Duodenal mucosa (tissue), 2 donors: ENCODE results near the gene HSPBP1.
"Not testable (repeated sequence)": the region's sequence is repeated elsewhere in the genome, so short reads cannot be mapped to it uniquely, and the experiment has no call there.

Experiments
- H3K27ac ChIP-seq: one replicate; pipeline ENCODE4 v1.7.0; 2013; ENCODE audit warnings: low read depth, low read length
- H3K27me3 ChIP-seq, 2 donors: one replicate each; pipeline ENCODE4 v1.7.0; 2013; ENCODE audit warnings: low read length in 2 of 2, control low read depth in 1 of 2; ENCODE audit not compliant: insufficient read depth in 2 of 2, control insufficient read depth in 1 of 2
- H3K36me3 ChIP-seq, 2 donors: one replicate each; pipeline ENCODE4 v1.7.0; 2013; ENCODE audit warnings: low read length in 2 of 2, control low read depth in 1 of 2; ENCODE audit not compliant: insufficient read depth in 2 of 2, control insufficient read depth in 1 of 2
- H3K4me1 ChIP-seq, 2 donors: one replicate each; pipeline ENCODE4 v1.7.0; 2013; ENCODE audit warnings: low read length in 2 of 2, control low read depth in 1 of 2; ENCODE audit not compliant: insufficient read depth in 2 of 2, control insufficient read depth in 1 of 2
- H3K4me3 ChIP-seq, 2 donors: one replicate each; pipeline ENCODE4 v1.7.0; 2013; ENCODE audit warnings: low read length in 2 of 2, low read depth in 1 of 2
- H3K9ac ChIP-seq, 2 donors: one replicate each; pipeline ENCODE4 v1.7.0; 2013; ENCODE audit warnings: low read length in 2 of 2, low read depth in 1 of 2
- H3K9me3 ChIP-seq, 2 donors: one replicate each; pipeline ENCODE4 v1.7.0; 2013; ENCODE audit warnings: low read length in 2 of 2, control low read depth in 1 of 2; ENCODE audit not compliant: control insufficient read depth in 1 of 2

Gene HSPBP1, protein sequence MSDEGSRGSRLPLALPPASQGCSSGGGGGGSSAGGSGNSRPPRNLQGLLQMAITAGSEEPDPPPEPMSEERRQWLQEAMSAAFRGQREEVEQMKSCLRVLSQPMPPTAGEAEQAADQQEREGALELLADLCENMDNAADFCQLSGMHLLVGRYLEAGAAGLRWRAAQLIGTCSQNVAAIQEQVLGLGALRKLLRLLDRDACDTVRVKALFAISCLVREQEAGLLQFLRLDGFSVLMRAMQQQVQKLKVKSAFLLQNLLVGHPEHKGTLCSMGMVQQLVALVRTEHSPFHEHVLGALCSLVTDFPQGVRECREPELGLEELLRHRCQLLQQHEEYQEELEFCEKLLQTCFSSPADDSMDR

DNA sequence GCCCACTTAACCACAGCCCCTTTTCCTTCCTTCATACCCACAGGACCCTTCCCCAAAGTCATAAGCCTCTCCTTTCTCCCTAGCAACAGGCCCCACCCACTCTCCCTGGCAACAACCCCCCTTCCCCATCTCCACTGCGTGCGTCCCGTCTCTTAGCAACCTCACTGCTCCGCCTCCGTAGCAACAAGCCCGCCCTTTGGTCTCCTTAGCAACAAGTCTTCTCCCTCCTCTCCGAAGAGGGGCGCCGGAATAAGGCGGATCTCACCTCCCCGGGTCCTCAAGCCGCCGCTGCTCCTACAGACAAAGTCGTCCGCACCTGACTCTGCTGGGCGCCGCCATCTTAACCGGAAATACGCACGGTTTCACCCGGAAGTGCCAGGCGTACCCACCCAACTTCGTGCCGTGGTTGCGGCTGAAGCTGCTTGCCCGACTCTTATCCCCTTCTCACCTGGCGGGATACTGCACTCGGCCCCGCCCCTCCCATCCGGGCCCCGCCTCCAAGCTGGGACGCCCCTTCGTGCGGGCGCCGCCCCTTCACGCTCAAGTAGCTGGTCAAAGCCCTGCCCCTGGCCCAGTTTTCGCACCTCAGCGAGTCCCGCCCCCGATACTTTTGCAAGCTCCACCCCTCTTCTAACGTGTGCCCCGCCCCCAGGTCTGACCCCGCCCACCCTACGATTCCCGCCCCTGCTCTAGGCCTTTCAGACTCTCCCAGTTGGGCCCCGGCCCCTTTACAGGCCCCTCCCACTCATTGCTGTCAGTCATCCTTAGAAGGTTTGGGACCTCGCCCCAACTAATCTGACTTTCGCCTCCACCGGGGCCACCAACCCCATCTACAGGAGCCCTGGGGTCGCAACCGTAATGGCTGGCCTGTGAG is at the start of gene HSPBP1:
HSPBP1 (minus strand) TSS at position 341 of the 874 bp plus-strand sequence. CDS start 502 bp downstream, outside the sequence.
- H3K9me3 ChIP-seq = no peaks in the 10 kb centered on the region
- peaks cover 0 to 14% of the 10 kb centered on the region in 2 donors for H3K36me3 ChIP-seq
- peak within 1 kb of the TSS; percentile 98 for H3K4me3 ChIP-seq
- peaks cover 20 to 30% of the 10 kb centered on the region in 2 donors for H3K4me1 ChIP-seq
- peak within 1 kb of the TSS; percentile 78 for H3K27ac ChIP-seq
- H3K27me3 ChIP-seq = peaks cover 3 to 6% of the 10 kb centered on the region in 2 donors
- H3K9ac ChIP-seq = peak within 1 kb of the TSS; percentile 66 to 75

DNA sequence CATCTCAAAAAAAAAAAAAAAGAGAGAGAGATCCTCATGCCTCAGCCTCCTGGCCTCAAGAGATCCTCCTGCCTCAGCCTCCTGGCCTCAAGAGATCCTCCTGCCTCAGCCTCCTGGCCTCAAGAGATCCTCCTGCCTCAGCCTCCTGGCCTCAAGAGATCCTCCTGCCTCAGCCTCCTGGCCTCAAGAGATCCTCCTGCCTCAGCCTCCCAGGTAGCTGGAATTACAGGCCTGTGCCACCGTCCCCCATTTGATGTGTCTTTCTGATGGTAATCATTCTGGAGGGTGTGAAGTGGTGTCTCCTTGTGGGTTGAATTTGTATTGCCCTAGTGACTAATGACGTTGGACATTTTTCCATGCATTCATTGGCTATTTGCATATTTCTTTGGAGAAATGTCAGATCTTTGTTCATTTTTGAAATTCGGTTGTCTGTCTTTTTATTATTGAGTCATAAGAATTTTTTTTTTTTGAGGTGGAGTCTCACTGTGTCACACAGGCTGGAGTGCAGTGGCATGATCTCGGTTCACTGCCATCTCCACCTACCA is 48.9 kb upstream of the HSPBP1 start:
- not testable (repeated sequence) for H3K27ac ChIP-seq, H3K36me3 ChIP-seq, H3K9me3 ChIP-seq, H3K4me1 ChIP-seq, H3K27me3 ChIP-seq, H3K4me3 ChIP-seq, H3K9ac ChIP-seq

DNA sequence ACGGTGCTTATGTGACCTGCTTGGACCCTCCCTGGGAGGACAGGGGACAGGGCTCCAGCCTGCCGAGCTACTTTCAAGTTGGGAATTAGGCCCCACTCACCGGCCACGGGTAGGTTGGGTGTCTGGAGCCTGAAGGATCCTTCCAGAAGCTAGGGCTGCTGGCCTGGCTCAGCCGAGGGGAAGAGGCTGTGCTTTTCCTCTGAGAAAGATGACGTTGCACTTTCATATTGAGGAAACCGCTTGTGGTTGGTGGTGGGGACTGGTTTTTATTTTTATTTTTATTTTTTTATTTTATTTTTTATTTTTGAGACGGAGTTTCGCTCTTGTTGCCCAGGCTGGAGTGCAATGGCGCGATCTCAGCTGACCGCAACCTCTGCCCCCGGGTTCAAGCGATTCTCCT is 45.3 kb upstream of the HSPBP1 start, which contains the start of gene TMEM150B:
TMEM150B (minus strand) TSS at position 170 of the 400 bp plus-strand sequence. CDS start 4,305 bp downstream, outside the sequence.
- H3K4me3 ChIP-seq = peak within 1 kb of the TSS in 1 of 2 donors; percentile 28
- H3K27ac ChIP-seq = no peak within 1 kb of the TSS
- H3K9ac ChIP-seq = no peak within 1 kb of the TSS
- peaks cover 20% of the 10 kb centered on the region in 2 donors for H3K4me1 ChIP-seq
- no peaks in the 10 kb centered on the region for H3K27me3 ChIP-seq
- H3K36me3 ChIP-seq = no peaks in the 10 kb centered on the region
- H3K9me3 ChIP-seq = no peaks in the 10 kb centered on the region

DNA sequence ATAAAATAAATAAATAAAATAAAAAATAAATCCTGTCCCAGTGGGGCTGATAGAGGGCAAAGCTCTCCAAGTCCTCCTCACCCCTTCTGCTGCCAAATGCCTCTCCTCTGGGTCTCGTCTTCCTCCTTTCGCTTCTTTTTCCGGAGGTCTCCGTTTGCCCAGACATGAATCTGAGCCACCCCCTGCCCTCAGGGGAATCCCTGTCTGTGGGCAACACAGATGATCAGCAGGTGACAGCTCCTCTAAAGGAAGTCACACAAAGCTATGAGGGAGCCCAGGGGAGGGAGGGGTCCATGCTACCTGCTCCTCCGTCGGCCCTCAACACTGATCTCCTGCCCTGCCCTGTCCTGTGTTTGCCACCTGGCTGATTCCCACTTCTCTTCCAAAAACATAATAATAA is 44.8 kb upstream of the HSPBP1 start:
- Histone ChIP-seq H3K27ac (no peak overlapping the region), H3K4me3 (peak overlapping the region in 1 of 2 donors; percentile 28), H3K27me3 (no peaks in the 10 kb centered on the region), H3K9ac (no peak overlapping the region), H3K36me3 (no peaks in the 10 kb centered on the region), H3K9me3 (no peaks in the 10 kb centered on the region), H3K4me1 (peaks cover 20% of the 10 kb centered on the region in 2 donors)

DNA sequence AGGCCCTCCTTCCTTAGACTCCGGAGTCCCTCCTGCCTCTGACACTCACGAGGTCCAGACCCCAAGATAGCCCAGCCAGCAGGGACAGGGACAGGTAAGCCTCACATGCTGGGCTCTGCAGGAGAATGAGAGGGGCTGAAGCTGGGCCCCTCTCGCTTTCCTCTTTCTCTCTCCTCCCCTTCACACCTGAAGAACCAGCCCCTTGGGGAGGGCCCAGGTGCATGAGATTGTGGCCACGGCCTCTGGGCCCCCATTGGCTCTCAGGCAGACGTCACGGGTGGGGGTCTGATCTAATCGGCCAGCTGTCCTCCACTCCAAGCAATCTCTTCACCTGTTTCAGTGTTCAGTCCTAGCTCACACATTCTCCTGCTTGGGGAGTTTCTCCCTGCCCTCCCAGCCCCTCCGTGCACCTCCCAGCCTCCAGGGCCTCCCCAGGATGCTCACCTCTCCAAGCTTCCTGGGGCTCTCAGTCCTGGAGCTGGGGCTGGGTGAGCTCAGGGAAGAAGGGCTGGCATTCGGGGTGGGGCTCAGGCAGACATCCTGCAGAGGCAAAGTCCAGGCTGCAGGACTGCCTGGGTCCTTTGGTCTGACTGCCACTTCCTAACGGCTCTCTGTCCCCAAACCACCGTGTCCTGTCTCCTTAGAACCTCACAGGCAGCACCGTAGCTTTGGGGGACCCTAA is 42.4 kb upstream of the HSPBP1 start:
- peaks cover 15% of the 10 kb centered on the region in 2 donors for H3K4me1 ChIP-seq
- no peaks in the 10 kb centered on the region for H3K36me3 ChIP-seq
- no peaks in the 10 kb centered on the region for H3K9me3 ChIP-seq
- H3K27me3 ChIP-seq = no peaks in the 10 kb centered on the region
- H3K4me3 ChIP-seq = peak overlapping the region; percentile 63 to 64
- H3K27ac ChIP-seq = peak overlapping the region; percentile 76
- peak overlapping the region; percentile 55 to 72 for H3K9ac ChIP-seq

DNA sequence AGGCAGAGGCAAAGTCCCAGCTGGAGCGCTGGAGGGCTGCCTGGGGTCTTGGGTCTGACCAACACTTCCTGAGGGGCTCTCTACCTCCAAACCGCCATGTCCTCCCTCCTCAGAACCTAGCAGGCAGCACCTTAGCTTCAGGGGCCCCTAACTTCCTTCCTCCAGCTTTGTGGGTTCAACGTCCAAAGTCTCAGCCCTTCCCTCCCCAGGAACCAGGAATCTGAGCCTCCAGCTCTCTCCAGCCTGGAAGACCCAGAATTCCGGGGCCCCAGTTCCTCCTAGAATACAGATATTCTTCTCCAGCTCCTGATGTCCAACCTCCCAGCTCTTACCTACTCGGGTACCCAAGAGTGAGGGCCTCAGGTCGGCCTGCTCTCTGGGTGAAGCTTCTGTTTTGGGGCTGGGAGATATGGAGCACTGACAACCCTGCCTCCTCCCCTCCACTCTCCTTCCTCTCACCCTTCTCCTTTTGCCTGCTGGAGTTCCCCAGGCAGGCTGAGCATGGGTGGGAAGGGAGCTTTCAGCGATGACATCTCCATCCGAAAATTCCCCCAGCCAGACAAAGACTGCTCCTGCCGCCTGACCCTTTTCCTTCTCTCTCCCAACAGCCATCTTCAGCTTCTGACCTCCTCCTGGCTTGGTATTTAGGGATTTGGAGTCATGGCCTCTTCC is 41.7 kb upstream of the HSPBP1 start:
- peak overlapping the region; percentile 63 to 64 for H3K4me3 ChIP-seq
- peaks cover 3 to 4% of the 10 kb centered on the region in 2 donors for H3K36me3 ChIP-seq
- peaks cover 15% of the 10 kb centered on the region in 2 donors for H3K4me1 ChIP-seq
- H3K27ac ChIP-seq = peak overlapping the region; percentile 77
- peak overlapping the region; percentile 55 to 72 for H3K9ac ChIP-seq
- H3K9me3 ChIP-seq = no peaks in the 10 kb centered on the region
- no peaks in the 10 kb centered on the region for H3K27me3 ChIP-seq

DNA sequence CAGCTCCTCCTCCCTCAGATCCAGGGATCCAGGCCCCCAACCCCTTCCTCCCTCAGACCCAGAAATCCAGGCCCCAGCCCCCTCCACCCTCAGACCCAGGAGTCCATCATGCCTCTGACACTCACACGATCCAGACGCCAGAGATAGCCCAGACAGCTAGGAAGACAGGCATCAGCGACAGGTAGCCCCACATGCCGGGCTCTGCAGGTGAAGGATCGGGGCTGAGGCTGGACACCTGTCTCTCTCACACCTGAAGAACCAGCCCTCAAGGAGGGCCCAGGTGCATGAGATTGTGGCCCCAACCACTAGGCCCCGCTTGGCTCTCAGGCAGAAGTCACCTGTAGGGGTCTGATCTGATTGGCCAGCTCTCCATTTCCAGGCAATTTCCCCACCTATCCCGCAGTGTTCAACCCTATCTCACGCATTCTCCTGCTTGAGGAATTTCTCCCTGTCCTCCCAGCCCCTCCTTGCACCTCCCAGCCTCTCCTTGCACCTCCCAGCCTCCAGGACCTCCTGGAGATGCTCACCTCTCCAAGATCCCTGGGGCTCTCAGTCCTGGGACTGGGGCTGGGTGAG is 41.0 kb upstream of the HSPBP1 start:
- Histone ChIP-seq H3K9me3 (no peaks in the 10 kb centered on the region), H3K4me3 (peak overlapping the region; percentile 63 to 64), H3K4me1 (peaks cover 15% of the 10 kb centered on the region in 2 donors), H3K27me3 (no peaks in the 10 kb centered on the region), H3K36me3 (peaks cover 10 to 11% of the 10 kb centered on the region in 2 donors), H3K27ac (peak overlapping the region; percentile 77), H3K9ac (peak overlapping the region; percentile 55 to 72)

DNA sequence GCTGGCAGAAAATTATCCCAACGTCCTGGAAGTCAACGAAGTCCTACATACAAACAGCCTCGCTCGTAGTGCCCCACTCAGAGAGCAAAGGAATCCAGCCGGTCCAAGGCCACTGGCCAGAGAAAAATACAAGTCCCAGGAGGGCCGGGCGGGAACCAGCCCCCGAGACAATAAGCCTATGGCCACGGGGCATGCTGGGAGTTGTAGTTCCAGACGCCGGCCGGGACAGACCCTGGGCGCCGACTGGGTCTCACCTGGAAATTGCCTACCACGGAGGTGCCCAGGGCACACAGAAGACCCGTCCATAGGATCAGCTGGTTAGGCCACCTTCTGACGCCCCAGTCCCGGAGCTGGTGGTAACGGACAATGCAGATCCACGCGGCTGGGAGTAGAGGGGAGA is 39.9 kb upstream of the HSPBP1 start:
- no peak overlapping the region for H3K27ac ChIP-seq
- H3K4me3 ChIP-seq = peak overlapping the region; percentile 50 to 54
- H3K27me3 ChIP-seq = no peaks in the 10 kb centered on the region
- peak overlapping the region in 1 of 2 donors; percentile 72 for H3K9ac ChIP-seq
- H3K9me3 ChIP-seq = no peaks in the 10 kb centered on the region
- H3K36me3 ChIP-seq = peaks cover 13% of the 10 kb centered on the region in 2 donors
- H3K4me1 ChIP-seq = peaks cover 15% of the 10 kb centered on the region in 2 donors

DNA sequence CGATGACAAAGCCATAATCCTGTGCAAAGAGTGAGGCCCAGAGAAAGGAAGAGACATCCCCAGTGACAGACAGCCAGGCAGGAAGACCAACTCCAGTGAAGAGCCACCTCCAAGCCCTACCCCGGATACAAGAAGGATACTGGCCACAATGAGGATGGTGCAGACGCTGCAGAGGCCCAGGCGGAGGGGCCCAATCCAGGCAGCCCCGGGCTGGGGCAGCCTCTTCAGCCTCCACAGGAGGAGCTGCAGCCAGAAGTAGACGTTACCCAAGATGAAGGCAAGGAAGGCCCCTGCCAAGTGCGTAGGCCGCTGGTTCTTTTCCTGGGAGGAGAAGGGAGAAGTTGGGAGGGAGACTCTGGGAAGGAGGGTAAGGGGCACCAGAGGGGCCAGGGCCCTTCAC is 36.7 kb upstream of the HSPBP1 start:
- H3K9me3 ChIP-seq = no peaks in the 10 kb centered on the region
- no peaks in the 10 kb centered on the region for H3K27me3 ChIP-seq
- H3K36me3 ChIP-seq = peaks cover 13 to 16% of the 10 kb centered on the region in 2 donors
- H3K9ac ChIP-seq = no peak overlapping the region
- H3K4me1 ChIP-seq = peaks cover 1 to 2% of the 10 kb centered on the region in 2 donors
- H3K27ac ChIP-seq = no peak overlapping the region
- no peak overlapping the region for H3K4me3 ChIP-seq
